OCI-M1 (cell line): ENCODE measurements around the gene GLCCI1.

Experiments
- DNase-seq: peaks from one replicate; lab custom pipeline; 2025; lab: John Stamatoyannopoulos, UW

GLCCI1 gene

DNA sequence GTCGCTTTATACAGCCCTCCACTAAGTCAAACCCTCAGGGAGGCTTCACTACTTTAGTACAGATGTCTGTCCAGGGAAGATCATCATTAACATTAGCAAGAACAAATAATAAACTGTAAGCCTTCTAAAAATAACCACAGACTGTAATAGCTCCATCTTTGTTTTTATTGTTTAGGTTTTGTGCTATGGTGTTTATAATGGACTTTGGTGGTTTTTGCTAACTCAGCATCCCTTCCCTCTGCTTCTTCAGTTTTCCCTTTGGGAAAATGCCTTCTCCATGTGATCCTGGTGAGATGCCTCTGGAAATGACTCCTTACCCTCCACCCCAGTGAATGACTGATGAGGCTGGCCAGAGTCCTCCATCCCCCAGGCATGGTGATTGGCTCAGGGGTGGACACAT, 162.1 kb downstream of the GLCCI1 start:
- no peak for DNase-seq

DNA sequence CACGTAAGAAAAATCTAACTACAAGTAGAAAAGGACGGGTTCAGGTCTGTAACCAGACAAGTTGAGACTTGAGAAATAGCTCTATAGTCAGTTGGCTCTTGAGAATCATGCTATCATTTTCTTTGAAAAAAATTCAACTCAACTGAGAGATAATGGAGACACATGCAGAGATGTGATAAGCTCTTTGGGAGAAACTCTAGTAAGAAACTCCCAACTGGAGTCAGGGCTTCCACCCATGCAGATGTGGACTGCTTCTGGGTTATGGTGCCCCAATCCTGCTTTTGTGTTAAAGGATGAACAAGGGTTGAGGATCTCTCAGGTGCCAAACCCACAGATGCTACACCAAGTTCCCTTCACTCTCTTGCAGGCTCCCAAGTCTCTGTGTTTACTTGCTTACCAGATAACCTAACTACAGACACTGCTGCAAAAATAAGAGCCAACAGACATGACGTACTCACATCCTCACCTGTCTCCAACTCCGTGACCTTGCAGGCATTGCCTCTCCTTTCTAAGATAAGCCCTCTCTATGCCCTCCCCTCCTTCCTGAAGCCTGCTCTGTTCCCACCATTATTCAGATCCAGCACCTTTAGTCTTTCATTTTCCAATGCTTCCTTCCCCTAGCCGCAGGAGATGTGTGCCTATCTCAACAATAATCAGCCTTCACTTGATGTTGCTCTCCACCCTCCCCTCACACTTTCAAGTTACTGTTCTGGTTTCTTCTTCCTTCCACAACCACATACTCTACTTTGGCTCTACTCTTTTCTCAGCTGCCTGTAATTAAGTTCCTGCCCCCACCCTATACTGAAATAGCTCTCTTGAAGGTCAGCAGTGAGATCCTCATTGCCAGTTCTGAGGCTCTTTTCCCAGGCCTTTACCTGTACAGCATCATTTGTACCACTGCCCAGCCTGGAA, 163.4 kb downstream of the GLCCI1 start:
- peak; percentile 73 for DNase-seq

DNA sequence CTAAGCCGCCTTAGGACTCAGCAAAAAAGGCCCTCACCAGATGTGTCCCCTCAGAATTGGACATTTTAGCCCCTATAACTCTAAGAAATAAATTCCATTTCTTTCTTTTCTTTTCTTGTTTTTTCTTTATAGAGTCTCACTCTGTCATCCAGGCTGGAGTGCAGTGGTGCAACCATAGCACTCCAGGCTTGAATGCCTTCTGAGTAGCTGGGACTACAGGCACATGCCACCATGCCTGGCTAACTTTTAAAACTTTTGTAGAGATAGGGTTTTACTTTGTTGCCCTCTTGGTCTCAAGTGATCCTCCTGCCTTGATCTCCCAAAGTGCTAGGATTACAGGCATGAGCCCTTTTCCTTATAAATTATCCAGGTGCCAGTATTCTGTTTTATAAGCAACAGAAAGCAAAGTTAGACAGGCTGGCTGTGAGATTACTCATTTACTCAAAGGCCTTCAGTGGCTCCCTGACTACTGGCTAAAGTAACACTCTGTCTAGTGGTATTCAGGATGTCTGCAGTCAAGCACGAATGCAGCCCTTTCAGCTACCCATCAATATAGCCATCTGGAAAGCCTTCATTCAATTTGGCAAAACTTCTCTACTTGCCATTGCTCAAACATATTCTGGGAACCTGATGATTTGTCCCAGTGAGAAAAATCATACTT, 164.7 kb downstream of the GLCCI1 start:
- no peak for DNase-seq

DNA sequence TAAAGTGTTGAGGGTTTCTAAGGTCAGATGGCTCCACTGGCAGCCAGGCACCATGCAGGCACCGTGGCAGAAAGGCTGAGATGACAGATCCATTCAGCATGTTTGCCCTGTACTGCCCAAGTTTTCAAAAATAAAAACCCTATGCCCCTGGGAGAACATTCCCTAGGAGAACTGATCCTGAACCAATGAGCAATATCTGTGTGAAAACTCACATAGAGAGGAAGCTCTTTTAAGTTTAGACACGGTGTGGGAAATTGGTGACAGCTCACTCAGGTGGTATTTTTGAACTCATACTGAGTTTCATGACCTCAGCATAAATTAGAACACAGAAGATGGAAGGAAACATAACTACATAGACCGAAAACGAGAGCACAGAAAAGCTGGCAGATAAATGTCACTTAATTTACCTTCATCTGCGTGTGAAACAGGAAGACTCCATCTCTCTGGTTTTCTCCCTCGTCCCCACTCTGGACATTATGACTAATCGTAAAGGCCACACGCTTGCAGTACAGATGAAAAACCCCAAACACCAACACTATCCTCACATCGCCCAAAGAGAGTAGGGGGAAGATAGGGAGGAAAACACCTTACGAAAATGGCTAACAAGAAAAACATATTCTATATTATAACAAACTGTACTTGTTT, 165.6 kb downstream of the GLCCI1 start:
- DNase-seq, result no peak

DNA sequence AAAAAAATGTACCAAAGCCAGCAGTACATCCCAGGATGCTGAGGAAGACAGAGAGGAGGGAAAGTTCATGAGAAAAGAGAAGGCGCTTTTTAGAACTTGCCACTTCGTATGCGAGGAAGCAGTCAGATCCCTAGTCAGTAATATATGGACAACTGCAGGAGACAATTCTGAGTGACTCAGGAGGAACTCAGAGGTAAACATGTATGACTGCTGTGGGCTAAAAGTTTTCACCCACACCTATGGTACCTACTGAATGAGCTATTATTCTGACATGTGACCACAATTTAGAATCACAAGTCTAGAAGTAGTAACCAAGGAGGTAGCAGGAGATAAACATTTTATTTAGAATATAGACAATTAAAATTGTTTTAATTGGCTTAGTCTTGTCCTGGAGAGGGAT, 166.8 kb downstream of the GLCCI1 start:
- DNase-seq, result no peak

DNA sequence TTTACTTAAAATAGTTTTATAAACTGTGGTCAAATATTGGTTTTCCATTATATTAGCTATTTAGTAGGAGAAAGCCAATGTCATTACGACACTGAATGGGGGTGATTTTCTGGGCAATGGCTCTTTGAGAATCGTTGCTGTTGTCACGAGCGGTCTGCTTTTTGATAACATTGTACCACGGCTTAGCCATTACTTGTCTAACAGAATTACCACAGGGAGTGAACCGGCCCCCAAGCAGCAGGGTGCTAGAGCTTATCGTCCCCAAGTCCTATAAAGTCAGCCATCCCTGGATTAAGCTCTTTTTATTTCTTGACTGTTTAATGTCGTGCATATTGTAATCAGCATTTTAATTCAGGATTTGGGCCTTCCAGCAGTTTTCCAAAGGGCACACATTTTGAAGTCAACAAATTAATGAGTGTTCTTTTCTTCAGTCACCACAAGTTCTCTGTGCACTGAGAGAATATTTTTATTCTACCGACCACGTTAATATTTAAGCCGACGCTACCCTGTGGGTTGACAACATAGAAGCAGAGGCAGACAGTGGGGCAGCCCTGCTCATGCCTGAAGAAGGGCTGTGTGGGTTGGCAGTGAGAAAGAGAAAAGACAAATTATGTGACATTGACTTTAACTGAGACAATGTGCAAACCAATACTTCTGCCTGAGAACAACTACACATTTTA, 167.6 kb downstream of the GLCCI1 start:
- DNase-seq, result no peak
